Measurements from ENCODE around the gene ZC3H14. TPM values are rescaled to one million over a fixed set of nuclear protein-coding genes. Genes with fewer than 3 reads are reported as not detected.

Gene ZC3H14
- total RNA-seq, 1 donor from 2014 or later: 116 TPM

DNA sequence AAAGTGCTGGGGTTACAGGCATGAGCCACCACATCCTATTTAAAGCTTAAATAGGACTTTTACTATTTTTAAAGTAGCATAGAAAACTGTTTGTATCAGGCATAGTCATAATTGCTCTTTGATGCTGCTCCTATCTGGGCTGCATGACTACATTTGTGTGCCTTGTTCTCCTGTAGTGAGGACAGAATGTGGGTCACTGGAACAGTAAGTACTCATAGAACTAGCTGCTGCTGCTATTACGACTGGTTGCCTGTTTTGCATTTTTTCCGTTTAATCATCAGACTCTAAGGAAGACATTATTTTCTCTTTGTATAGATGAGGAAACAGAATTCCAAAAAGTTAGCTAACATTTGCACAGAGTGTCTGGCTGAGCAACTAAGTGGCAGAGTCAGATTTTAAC, 42.8 kb downstream of the ZC3H14 start:
- H3K4me3 Mint-ChIP-seq (ENCODE audit: low read depth): no peak overlapping the region
- H3K27ac Mint-ChIP-seq: no peak overlapping the region
- TF ChIP-seq, protein P1, sequence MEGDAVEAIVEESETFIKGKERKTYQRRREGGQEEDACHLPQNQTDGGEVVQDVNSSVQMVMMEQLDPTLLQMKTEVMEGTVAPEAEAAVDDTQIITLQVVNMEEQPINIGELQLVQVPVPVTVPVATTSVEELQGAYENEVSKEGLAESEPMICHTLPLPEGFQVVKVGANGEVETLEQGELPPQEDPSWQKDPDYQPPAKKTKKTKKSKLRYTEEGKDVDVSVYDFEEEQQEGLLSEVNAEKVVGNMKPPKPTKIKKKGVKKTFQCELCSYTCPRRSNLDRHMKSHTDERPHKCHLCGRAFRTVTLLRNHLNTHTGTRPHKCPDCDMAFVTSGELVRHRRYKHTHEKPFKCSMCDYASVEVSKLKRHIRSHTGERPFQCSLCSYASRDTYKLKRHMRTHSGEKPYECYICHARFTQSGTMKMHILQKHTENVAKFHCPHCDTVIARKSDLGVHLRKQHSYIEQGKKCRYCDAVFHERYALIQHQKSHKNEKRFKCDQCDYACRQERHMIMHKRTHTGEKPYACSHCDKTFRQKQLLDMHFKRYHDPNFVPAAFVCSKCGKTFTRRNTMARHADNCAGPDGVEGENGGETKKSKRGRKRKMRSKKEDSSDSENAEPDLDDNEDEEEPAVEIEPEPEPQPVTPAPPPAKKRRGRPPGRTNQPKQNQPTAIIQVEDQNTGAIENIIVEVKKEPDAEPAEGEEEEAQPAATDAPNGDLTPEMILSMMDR (IDR thresholded peaks at IDR 0.05; ENCODE audit: unreplicated experiment): no peak
- H3K9me3 Mint-ChIP-seq (ENCODE audit: low read depth): no peaks in the 10 kb centered on the region
- H3K4me1 Mint-ChIP-seq (ENCODE audit: low read depth): no peaks in the 10 kb centered on the region
- DNase-seq (ENCODE audit: low spot score, unreplicated experiment): no peak
- peaks cover 48% of the 10 kb centered on the region for H3K36me3 Mint-ChIP-seq (ENCODE audit: insufficient read depth)
- no peaks in the 10 kb centered on the region for H3K27me3 Mint-ChIP-seq

DNA sequence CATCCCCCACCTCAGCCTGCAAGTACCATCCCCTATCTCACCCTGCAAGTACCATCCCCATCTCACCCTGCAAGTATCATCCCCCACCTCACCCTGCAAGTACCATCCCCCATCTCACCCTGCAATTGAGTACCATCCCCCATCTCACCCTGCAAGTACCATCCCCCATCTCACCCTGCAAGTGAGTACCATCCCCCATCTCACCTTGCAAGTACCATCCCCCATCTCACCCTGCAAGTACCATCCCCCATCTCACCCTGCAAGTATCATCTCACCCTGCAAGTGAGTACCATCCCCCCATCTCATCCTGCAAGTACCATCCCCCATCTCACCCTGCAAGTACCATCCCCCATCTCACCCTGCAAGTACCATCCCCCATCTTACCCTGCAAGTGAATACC, 45.0 kb downstream of the ZC3H14 start:
- H3K27ac Mint-ChIP-seq: no peak overlapping the region
- DNase-seq (ENCODE audit: low spot score, unreplicated experiment): no peak

DNA sequence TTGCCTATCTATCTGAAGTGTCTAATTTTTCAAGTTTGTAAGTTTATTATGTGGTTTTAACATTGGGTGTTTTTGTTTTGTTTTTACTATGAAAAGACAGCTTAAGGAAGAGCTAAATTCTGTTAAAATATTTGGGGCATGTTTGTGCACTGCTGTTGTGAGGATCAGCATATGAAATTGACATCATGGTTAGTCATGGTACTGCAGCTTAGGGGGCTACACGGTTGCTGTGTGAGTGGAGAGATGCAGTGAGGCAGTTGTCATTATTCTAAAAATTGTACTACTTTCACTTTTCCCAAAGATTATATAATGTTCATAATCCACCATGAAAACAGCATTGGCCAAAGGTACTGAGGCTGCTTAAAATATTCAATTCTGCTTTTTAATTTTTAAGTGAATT, 49.0 kb downstream of the ZC3H14 start:
- peaks cover 48% of the 10 kb centered on the region for H3K36me3 Mint-ChIP-seq (ENCODE audit: insufficient read depth)
- TF ChIP-seq, protein P1 (IDR thresholded peaks at IDR 0.05; ENCODE audit: unreplicated experiment): no peak
- no peak overlapping the region for H3K4me3 Mint-ChIP-seq (ENCODE audit: low read depth)
- H3K9me3 Mint-ChIP-seq (ENCODE audit: low read depth): no peaks in the 10 kb centered on the region
- H3K4me1 Mint-ChIP-seq (ENCODE audit: low read depth): peaks cover 21% of the 10 kb centered on the region
- peak overlapping the region; percentile 10 for H3K27ac Mint-ChIP-seq
- H3K27me3 Mint-ChIP-seq: no peaks in the 10 kb centered on the region
- no peak for DNase-seq (ENCODE audit: low spot score, unreplicated experiment)

More for the DNA sequence above, 45.0 kb downstream of the ZC3H14 start:
- H3K9me3 Mint-ChIP-seq (ENCODE audit: low read depth): no peaks in the 10 kb centered on the region
- no peak overlapping the region for H3K4me3 Mint-ChIP-seq (ENCODE audit: low read depth)
- no peaks in the 10 kb centered on the region for H3K27me3 Mint-ChIP-seq
- H3K36me3 Mint-ChIP-seq (ENCODE audit: insufficient read depth): peaks cover 50% of the 10 kb centered on the region
- TF ChIP-seq, protein P1 (IDR thresholded peaks at IDR 0.05; ENCODE audit: unreplicated experiment): no peak
- peaks cover 6% of the 10 kb centered on the region for H3K4me1 Mint-ChIP-seq (ENCODE audit: low read depth)

DNA sequence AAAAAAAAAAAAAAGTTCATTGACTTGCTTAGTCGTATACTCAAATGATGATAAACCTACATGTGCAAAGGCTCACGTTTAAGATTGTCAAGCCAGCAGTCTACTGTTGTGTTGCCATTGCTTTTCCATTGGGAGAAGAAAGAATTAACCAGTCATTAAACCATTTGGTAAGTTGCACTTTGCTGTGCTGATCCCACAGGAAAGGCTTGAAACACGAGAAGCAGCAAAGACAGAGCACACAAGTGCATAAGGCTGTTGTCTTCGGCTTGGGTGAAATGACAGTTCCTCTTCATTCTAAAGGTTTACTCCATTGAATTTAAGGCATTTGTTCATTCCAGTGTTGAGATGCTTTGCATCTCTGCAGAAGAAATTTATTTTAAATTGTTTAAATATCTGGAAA, 50.1 kb downstream of the ZC3H14 start:
- TF ChIP-seq, protein P1 (IDR thresholded peaks at IDR 0.05; ENCODE audit: unreplicated experiment): no peak
- Mint-ChIP-seq H3K4me1 (ENCODE audit: low read depth) (peaks cover 21% of the 10 kb centered on the region), H3K36me3 (ENCODE audit: insufficient read depth) (peaks cover 41% of the 10 kb centered on the region), H3K9me3 (ENCODE audit: low read depth) (no peaks in the 10 kb centered on the region), H3K4me3 (ENCODE audit: low read depth) (no peak overlapping the region), H3K27ac (no peak overlapping the region), H3K27me3 (no peaks in the 10 kb centered on the region)
- DNase-seq (ENCODE audit: low spot score, unreplicated experiment): no peak

DNA sequence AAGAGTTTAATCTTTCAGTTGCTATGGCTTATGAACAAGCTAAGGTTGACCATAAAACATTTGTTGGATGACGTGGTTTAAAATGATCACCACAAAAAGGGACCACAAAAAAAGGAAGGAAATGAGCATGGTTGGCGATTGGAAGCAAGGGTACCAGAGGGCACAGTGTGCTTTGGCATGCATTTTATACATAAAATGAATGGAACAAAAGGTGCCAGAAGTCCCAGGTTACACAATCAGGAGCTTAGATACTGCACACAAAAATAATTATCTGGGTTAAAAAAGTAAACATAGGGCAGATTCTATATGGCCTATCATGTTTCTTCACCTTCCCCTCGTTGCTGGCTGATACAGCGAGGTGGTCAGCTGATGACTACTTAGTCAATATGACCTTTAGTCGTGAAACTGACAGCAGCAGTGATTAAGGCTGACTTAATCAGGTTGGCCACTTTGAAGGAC, 50.7 kb downstream of the ZC3H14 start:
- Mint-ChIP-seq H3K27ac (peak overlapping the region; percentile 65), H3K36me3 (ENCODE audit: insufficient read depth) (peaks cover 36% of the 10 kb centered on the region), H3K9me3 (ENCODE audit: low read depth) (no peaks in the 10 kb centered on the region), H3K4me3 (ENCODE audit: low read depth) (no peak overlapping the region), H3K27me3 (no peaks in the 10 kb centered on the region), H3K4me1 (ENCODE audit: low read depth) (peaks cover 26% of the 10 kb centered on the region)
- DNase-seq (ENCODE audit: low spot score, unreplicated experiment): no peak
- TF ChIP-seq, protein P1 (IDR thresholded peaks at IDR 0.05; ENCODE audit: unreplicated experiment): no peak

Data from progenitor cell of endocrine pancreas (in vitro differentiated cells).